A549 (cell line): ENCODE measurements around the gene TTYH2. TPM values are rescaled to one million over a fixed set of nuclear protein-coding genes. Genes with fewer than 3 reads are reported as not detected.

Experiments
- ATAC-seq, 2 experiments: fragments of 200-7000 bp in 1 of 2; fragments of >200 bp in 1 of 2; cut with Nextera tagmentation in 1 of 2; cut with Tn5 transposase in 1 of 2; 3 replicates each; pipeline versions ENCODE4 v1.8.0 to v1.9.1; 2018 to 2020; ENCODE audit warnings: mild to moderate bottlenecking in 1 of 2, moderate library complexity in 1 of 2
- CTCF ChIA-PET: fragments of 300-600 bp; sonication (Branson Sonifier 250); formaldehyde crosslinking; extraction: SDS; loops from one replicate; lab custom pipeline; 2021; ENCODE audit warnings: antibody characterized with exemption, inconsistent platforms; lab: Yijun Ruan, JAX
- POLR2A ChIA-PET: fragments of 350-600 bp; formaldehyde crosslinking; extraction: SDS; loops from one replicate; lab custom pipeline; 2021; ENCODE audit warnings: antibody characterized with exemption, inconsistent platforms; lab: Yijun Ruan, JAX
- DNase-seq, 2 experiments: peaks; one replicate each; pipeline versions ENCODE4 v3.0.0 to v3.0.0-alpha.2; 2011 to 2016; ENCODE audit warnings: low read depth in 1 of 2, low spot score in 1 of 2
- FAIRE-seq: peaks from 2 replicates; lab custom pipeline; 2011; peaks lifted over from hg19 to GRCh38; lab: Jason Lieb, UNC
- H3K27ac ChIP-seq, 2 experiments: fragments of >200 bp; sonication (Bioruptor Twin); formaldehyde crosslinking; 3 replicates each; pipeline ENCODE4 v1.5.1; 2016 to 2017
- H3K4me1 ChIP-seq: fragments of >200 bp; sonication (Bioruptor Twin); formaldehyde crosslinking; 3 replicates; pipeline ENCODE4 v1.6.1; 2016
- H3K4me2 ChIP-seq: fragments of >200 bp; sonication (Bioruptor Twin); formaldehyde crosslinking; 3 replicates; pipeline ENCODE4 v1.6.1; 2016
- H3K4me3 ChIP-seq: fragments of >200 bp; sonication (Bioruptor Twin); formaldehyde crosslinking; 3 replicates; pipeline ENCODE4 v1.5.1; 2016
- H3K9me3 ChIP-seq: fragments of >200 bp; sonication (Bioruptor Twin); formaldehyde crosslinking; 3 replicates; pipeline ENCODE4 v1.6.1; 2016
- BHLHE40 ChIP-seq: IDR thresholded peaks from 2 replicates; pipeline ENCODE4 v1.6.1; 2012; ENCODE audit warnings: low read depth, low read length, inconsistent platforms
- CBX8 ChIP-seq: fragments of 200-600 bp; sonication (generic); IDR thresholded peaks from 2 replicates; pipeline ENCODE4 v1.6.1; 2016
- EP300 ChIP-seq, 2 experiments: fragments of >200 bp; sonication (Bioruptor Twin); formaldehyde crosslinking; IDR thresholded peaks; 2 replicates in 1 of 2; 3 replicates in 1 of 2; pipeline ENCODE4 v1.6.1; 2016 to 2017
- HDAC2 ChIP-seq: fragments of 200-600 bp; sonication (generic); IDR thresholded peaks from 2 replicates; pipeline ENCODE4 v1.6.1; 2016
- HOXB13 ChIP-seq: fragments of 250-450 bp; sonication (Bioruptor Pico); IDR thresholded peaks from 2 replicates; pipeline ENCODE4 v1.5.0; 2020; ENCODE audit warnings: low read depth, mild to moderate bottlenecking, moderate library complexity
- KDM5A ChIP-seq: fragments of 200-600 bp; sonication (generic); IDR thresholded peaks from 2 replicates; pipeline ENCODE4 v1.6.1; 2016; ENCODE audit warnings: antibody characterized with exemption, mild to moderate bottlenecking
- MAFK ChIP-seq: fragments of 450-650 bp; IDR thresholded peaks from 2 replicates; pipeline ENCODE4 v1.6.1; 2014; ENCODE audit not compliant: partially characterized antibody
- RAD21 ChIP-seq, 2 experiments: fragments of >200 bp in 1 of 2; sonication (Bioruptor Twin) in 1 of 2; formaldehyde crosslinking in 1 of 2; IDR thresholded peaks in 1 of 2; conservative IDR thresholded peaks in 1 of 2; 2 replicates in 1 of 2; 3 replicates in 1 of 2; pipeline ENCODE4 v1.6.1; 2012 to 2018; ENCODE audit warnings: inconsistent platforms in 1 of 2
- RFX5 ChIP-seq: fragments of 450-650 bp; IDR thresholded peaks from 2 replicates; pipeline ENCODE4 v1.7.1; 2014; ENCODE audit warnings: antibody characterized with exemption, mild to moderate bottlenecking, moderate library complexity
- RNF2 ChIP-seq: fragments of 200-600 bp; sonication (generic); IDR thresholded peaks from 2 replicates; pipeline ENCODE4 v1.6.1; 2016; ENCODE audit warnings: low read depth, mild to moderate bottlenecking, antibody characterized with exemption, moderate library complexity, borderline replicate concordance
- SREBF2 ChIP-seq: fragments of 450-650 bp; IDR thresholded peaks from 2 replicates; pipeline ENCODE4 v1.6.1; 2014; ENCODE audit warnings: mild to moderate bottlenecking, moderate library complexity
- ZFP36 ChIP-seq: fragments of 450-650 bp; IDR thresholded peaks from 2 replicates; pipeline ENCODE4 v1.6.1; 2014; ENCODE audit warnings: borderline replicate concordance; ENCODE audit not compliant: partially characterized antibody
- ZNF302 ChIP-seq: fragments of 250-450 bp; sonication (Bioruptor Pico); IDR thresholded peaks from 2 replicates; pipeline ENCODE4 v1.9.0; 2021; ENCODE audit warnings: inconsistent platforms, mild to moderate bottlenecking, moderate library complexity
- WGBS: methylation state at CpG from one replicate; pipeline ENCODE4 v1.1.6; 2017; ENCODE audit errors: missing lambda C conversion rate; 5-methylcytosine and 5-hydroxymethylcytosine counted together
- polyA plus RNA-seq, 4 experiments: library from polyadenylated mRNA; depleted of rRNA in 3 of 4; stranded (reverse); fragments of >200 nt; fragmentation: RNase III in 1 of 4; extraction: RNeasy Plus Mini Kit Qiagen cat#74134 plus additional on column Dnase treatment in 1 of 4; gene quantifications; 2 replicates in 3 of 4; 3 replicates in 1 of 4; pipeline ENCODE4 v1.2.3, GENCODE V29; 2011 to 2017
- TF ChIP-seq, protein P1 (sequence below): IDR thresholded peaks from 2 replicates; pipeline ENCODE4 v1.6.1; 2012
- TF ChIP-seq, protein P2 (sequence below): fragments of >200 bp; sonication (Bioruptor Twin); formaldehyde crosslinking; IDR thresholded peaks from 3 replicates; pipeline ENCODE4 v1.6.1; 2016
- TF ChIP-seq, protein P3 (sequence below): IDR thresholded peaks from 2 replicates; pipeline ENCODE4 v1.6.1; 2012
- TF ChIP-seq, protein P4 (sequence below): fragments of >200 bp; sonication (Bioruptor Twin); formaldehyde crosslinking; IDR thresholded peaks from 3 replicates; pipeline ENCODE4 v1.5.1; 2016

TTYH2 gene
- polyA plus RNA-seq, 2 of the 4 experiments (the other 2 are of a cell fraction), result 1.4 to 1.7 TPM

DNA sequence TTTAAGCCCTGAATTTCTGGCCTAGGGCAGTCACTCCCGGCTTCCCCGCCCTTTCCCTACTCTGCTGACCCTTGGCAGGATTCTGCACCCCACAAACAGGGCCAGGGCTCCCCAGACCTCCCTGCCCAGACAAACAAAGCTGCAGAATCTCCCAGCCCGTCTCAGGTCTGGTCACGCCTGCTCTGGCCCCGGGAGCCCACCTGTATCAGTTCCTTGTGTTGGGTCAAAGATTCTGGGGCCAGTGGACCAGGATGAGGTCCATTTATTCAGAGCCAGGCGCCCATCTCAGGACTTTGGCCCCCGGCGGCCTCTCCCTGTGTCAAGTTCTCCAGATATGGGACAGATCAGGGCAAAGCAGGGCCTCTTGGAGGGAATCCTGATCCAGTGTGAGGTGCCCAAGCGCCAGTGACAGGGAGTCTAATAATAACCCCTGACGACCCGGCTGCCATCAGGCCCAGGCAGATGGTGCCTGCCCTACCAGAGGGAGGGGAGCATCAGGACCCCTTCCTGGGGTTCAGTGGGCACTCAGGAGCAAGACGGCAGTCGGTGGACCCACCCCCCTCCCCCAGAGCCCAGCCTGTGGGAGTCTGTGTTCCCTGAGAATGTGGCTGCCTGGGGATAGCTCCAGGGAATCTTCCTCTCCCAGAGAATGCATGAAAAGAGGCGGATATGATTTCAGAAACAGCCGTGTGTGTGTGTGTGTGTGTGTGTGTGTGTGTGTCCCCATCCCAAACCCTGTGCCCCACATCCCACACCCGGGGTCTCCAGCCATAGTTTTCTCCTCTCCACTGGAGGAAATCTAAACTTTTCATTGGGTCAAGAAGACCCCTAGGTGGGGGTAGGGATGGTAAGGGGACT, 1.3 kb downstream of the TTYH2 start:
- no peak for FAIRE-seq
- ChIA-PET POLR2A (interaction anchor here (0.6 kb wide), 1 partner anchor 12 kb away, joined by 3 read pairs; no protein-coding TSS in a partner anchor), CTCF (interaction anchor here (0.7 to 8.6 kb wide), 8 partner anchors 11 to 242 kb away, joined by 3 to 62 read pairs (median 4); partner anchors contain the start of genes BTBD17 and RPL38)
- TF ChIP-seq BHLHE40 (no peak), RAD21 (conservative IDR thresholded peaks at IDR 0.05 in 1 of 2, IDR thresholded peaks at IDR 0.05 in 1 of 2) (no peak), CBX8 (no peak), HDAC2 (no peak), ZFP36 (no peak)
- TF ChIP-seq, protein P1, sequence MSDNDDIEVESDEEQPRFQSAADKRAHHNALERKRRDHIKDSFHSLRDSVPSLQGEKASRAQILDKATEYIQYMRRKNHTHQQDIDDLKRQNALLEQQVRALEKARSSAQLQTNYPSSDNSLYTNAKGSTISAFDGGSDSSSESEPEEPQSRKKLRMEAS, result no peak
- TF ChIP-seq, protein P2, sequence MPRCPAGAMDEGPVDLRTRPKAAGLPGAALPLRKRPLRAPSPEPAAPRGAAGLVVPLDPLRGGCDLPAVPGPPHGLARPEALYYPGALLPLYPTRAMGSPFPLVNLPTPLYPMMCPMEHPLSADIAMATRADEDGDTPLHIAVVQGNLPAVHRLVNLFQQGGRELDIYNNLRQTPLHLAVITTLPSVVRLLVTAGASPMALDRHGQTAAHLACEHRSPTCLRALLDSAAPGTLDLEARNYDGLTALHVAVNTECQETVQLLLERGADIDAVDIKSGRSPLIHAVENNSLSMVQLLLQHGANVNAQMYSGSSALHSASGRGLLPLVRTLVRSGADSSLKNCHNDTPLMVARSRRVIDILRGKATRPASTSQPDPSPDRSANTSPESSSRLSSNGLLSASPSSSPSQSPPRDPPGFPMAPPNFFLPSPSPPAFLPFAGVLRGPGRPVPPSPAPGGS, result no peak
- TF ChIP-seq, all 56 proteins: peak for 0
- 79% methylated on average over 14 of the region's 16 CpGs for WGBS
- Histone ChIP-seq H3K4me3 (no peak overlapping the region), H3K4me1 (peaks cover 19% of the 10 kb centered on the region; the same call in 2 of the 3 replicates), H3K4me2 (no peak overlapping the region), H3K27ac (no peak overlapping the region), H3K9me3 (no peaks in the 10 kb centered on the region)
- ATAC-seq (no peak), DNase-seq (no peak)

DNA sequence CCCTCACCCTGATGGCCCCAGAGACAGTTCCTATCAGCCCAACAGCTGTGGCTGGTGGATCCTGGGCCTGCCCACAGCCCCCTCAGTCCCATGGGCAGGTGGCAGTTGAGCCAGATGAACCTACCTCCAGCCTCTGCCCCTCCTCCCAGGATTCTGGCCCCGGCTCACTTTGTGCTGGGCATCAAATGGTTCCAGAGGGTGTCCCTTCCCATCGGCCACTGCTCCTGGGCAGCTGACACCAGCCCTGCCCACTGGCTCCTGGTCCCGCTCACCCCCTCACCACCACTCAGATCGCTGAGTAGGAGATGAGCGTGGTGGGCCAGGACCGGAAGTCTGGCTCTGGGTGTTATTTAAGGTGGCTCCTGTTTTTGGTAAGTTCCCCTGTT, 2.0 kb downstream of the TTYH2 start:
- ChIA-PET CTCF (interaction anchor here (1.4 to 8.6 kb wide), 6 partner anchors 12 to 242 kb away, joined by 3 to 62 read pairs (median 4); partner anchors contain the start of gene RPL38), POLR2A (interaction anchor here (0.6 kb wide), 1 partner anchor 12 kb away, joined by 3 read pairs; no protein-coding TSS in a partner anchor)
- Histone ChIP-seq H3K9me3 (no peaks in the 10 kb centered on the region), H3K27ac (no peak overlapping the region), H3K4me3 (no peak overlapping the region), H3K4me1 (peaks cover 13% of the 10 kb centered on the region; the same call in 2 of the 3 replicates), H3K4me2 (no peak overlapping the region)
- no peak for ATAC-seq
- DNase-seq, result no peak
- FAIRE-seq, result no peak
- WGBS, result 87% methylated on average over 5 of the region's 6 CpGs
- TF ChIP-seq HOXB13 (CRISPR knock-in tag) (no peak), RNF2 (no peak), MAFK (no peak), ZNF302 (CRISPR knock-in tag) (no peak), HDAC2 (no peak), KDM5A (no peak), EP300 (IDR thresholded peaks at IDR 0.05) (no peak), RFX5 (no peak), SREBF2 (no peak)
- TF ChIP-seq, protein P3, sequence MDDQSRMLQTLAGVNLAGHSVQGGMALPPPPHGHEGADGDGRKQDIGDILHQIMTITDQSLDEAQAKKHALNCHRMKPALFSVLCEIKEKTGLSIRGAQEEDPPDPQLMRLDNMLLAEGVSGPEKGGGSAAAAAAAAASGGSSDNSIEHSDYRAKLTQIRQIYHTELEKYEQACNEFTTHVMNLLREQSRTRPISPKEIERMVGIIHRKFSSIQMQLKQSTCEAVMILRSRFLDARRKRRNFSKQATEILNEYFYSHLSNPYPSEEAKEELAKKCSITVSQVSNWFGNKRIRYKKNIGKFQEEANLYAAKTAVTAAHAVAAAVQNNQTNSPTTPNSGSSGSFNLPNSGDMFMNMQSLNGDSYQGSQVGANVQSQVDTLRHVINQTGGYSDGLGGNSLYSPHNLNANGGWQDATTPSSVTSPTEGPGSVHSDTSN, result no peak
- TF ChIP-seq, protein P4, sequence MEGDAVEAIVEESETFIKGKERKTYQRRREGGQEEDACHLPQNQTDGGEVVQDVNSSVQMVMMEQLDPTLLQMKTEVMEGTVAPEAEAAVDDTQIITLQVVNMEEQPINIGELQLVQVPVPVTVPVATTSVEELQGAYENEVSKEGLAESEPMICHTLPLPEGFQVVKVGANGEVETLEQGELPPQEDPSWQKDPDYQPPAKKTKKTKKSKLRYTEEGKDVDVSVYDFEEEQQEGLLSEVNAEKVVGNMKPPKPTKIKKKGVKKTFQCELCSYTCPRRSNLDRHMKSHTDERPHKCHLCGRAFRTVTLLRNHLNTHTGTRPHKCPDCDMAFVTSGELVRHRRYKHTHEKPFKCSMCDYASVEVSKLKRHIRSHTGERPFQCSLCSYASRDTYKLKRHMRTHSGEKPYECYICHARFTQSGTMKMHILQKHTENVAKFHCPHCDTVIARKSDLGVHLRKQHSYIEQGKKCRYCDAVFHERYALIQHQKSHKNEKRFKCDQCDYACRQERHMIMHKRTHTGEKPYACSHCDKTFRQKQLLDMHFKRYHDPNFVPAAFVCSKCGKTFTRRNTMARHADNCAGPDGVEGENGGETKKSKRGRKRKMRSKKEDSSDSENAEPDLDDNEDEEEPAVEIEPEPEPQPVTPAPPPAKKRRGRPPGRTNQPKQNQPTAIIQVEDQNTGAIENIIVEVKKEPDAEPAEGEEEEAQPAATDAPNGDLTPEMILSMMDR, result no peak
- TF ChIP-seq, protein P1, result no peak
